Breast epithelium (tissue), 3 donors: ENCODE data around the gene SRMS.

Experiments used
- CTCF ChIP-seq, 3 donors: fragments of 450-650 bp; IDR thresholded peaks; one replicate each; pipeline ENCODE4 v1.5.1; 2016 to 2017; ENCODE audit warnings: antibody characterized with exemption in 3 of 3, mild to moderate bottlenecking in 3 of 3, moderate library complexity in 3 of 3
- POLR2A ChIP-seq: fragments of 450-650 bp; IDR thresholded peaks from one replicate; pipeline ENCODE4 v1.6.1; 2016; ENCODE audit warnings: antibody characterized with exemption, mild to moderate bottlenecking, moderate library complexity

- TF ChIP-seq POLR2A, result no peak
- no peak for TF ChIP-seq CTCF (IDR thresholded peaks at IDR 0.05)
Measured at GRCh38 chr20:63589261-63590217, 42.0 kb upstream of the SRMS start.
